ENCODE data around the gene FBXO48. TPM values are rescaled to one million over a fixed set of nuclear protein-coding genes. Genes with fewer than 3 reads are reported as not detected.
"Not testable (repeated sequence)": the region's sequence is repeated elsewhere in the genome, so short reads cannot be mapped to it uniquely, and the experiment has no call there.

The FBXO48 gene
- total and polyA plus RNA-seq, 2 experiments from 2014 or later = 1.1 to 1.3 TPM

DNA sequence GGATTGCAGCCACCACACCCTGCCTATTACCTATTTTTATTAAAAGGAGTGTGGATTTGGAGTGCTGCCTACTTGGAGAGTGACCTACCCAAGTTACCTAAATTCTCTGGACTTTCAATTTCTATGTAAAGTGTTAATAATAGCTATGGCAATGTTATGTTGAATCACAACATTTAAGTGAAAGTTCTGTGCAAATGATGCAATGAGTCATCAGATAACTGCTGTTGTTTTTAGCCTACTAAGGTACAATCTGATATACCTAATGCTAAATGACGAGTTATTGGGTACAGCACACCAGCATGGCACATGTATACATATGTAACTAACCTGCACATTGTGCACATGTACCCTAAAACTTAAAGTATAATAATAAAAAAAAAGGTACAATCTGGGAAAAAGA lies 21.5 kb upstream of the FBXO48 start:
- H3K9me2 ChIP-seq (ENCODE audit: insufficient read depth); H3K27ac Mint-ChIP-seq; H3K4me2 ChIP-seq; ATAC-seq; H4K20me1 ChIP-seq (replicated peaks; ENCODE audit: insufficient read depth); H3K4me3 ChIP-seq; H3K9me3 Mint-ChIP-seq; DNase-seq (ENCODE audit: low spot score); H3K4me3 Mint-ChIP-seq; H3K27me3 ChIP-seq (ENCODE audit: insufficient read depth); H3K36me3 ChIP-seq (ENCODE audit: insufficient read depth); H3K27ac ChIP-seq (ENCODE audit: low read depth); H3K27me3 Mint-ChIP-seq (ENCODE audit: insufficient read depth, low read depth, poor library complexity); H2AFZ ChIP-seq; H3K4me1 Mint-ChIP-seq; H3K36me3 Mint-ChIP-seq (ENCODE audit: low read depth); H3K79me2 ChIP-seq (replicated peaks; ENCODE audit: insufficient read depth); H3F3A ChIP-seq (replicated peaks; ENCODE audit: low read depth); H3K4me1 ChIP-seq (ENCODE audit: insufficient read depth): not testable (repeated sequence)

DNA sequence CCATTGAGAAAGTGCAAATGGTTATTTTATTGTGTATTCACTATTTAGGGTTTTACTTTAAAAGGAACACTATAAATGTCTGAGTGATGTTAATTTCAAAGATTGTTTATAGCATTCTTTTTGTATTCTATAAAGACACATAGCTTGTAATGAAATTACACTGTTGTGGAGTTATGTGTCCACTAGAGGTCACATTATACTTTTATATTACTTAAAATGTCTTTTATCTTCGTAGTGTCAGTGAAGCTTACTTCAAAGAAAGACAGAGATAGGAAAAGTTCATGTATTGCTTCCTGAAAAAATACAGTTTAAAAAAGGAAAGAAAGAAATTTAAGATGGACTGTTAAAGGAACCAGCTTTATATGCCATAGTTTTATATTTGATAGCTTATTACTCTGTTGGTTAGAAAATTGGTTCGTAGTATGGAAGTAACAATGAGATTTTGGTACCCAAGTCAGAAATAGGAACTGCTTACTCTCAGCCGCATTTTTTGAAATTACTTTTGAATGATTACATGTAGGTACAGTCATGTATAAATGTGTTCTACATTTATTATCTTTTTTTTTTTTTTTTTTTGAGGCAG lies 20.8 kb upstream of the FBXO48 start:
- H3K9me2 ChIP-seq (ENCODE audit: insufficient read depth) = no peaks in the 10 kb centered on the region
- H3K4me1 ChIP-seq (ENCODE audit: insufficient read depth) = no peaks in the 10 kb centered on the region
- TF ChIP-seq, protein P1, sequence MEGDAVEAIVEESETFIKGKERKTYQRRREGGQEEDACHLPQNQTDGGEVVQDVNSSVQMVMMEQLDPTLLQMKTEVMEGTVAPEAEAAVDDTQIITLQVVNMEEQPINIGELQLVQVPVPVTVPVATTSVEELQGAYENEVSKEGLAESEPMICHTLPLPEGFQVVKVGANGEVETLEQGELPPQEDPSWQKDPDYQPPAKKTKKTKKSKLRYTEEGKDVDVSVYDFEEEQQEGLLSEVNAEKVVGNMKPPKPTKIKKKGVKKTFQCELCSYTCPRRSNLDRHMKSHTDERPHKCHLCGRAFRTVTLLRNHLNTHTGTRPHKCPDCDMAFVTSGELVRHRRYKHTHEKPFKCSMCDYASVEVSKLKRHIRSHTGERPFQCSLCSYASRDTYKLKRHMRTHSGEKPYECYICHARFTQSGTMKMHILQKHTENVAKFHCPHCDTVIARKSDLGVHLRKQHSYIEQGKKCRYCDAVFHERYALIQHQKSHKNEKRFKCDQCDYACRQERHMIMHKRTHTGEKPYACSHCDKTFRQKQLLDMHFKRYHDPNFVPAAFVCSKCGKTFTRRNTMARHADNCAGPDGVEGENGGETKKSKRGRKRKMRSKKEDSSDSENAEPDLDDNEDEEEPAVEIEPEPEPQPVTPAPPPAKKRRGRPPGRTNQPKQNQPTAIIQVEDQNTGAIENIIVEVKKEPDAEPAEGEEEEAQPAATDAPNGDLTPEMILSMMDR (conservative IDR thresholded peaks at IDR 0.05; ENCODE audit: low read depth in 2 of 2) = peak in 1 of 2 experiments; percentile 64; a peak in 3 of 4 replicates
- TF ChIP-seq, protein P2, sequence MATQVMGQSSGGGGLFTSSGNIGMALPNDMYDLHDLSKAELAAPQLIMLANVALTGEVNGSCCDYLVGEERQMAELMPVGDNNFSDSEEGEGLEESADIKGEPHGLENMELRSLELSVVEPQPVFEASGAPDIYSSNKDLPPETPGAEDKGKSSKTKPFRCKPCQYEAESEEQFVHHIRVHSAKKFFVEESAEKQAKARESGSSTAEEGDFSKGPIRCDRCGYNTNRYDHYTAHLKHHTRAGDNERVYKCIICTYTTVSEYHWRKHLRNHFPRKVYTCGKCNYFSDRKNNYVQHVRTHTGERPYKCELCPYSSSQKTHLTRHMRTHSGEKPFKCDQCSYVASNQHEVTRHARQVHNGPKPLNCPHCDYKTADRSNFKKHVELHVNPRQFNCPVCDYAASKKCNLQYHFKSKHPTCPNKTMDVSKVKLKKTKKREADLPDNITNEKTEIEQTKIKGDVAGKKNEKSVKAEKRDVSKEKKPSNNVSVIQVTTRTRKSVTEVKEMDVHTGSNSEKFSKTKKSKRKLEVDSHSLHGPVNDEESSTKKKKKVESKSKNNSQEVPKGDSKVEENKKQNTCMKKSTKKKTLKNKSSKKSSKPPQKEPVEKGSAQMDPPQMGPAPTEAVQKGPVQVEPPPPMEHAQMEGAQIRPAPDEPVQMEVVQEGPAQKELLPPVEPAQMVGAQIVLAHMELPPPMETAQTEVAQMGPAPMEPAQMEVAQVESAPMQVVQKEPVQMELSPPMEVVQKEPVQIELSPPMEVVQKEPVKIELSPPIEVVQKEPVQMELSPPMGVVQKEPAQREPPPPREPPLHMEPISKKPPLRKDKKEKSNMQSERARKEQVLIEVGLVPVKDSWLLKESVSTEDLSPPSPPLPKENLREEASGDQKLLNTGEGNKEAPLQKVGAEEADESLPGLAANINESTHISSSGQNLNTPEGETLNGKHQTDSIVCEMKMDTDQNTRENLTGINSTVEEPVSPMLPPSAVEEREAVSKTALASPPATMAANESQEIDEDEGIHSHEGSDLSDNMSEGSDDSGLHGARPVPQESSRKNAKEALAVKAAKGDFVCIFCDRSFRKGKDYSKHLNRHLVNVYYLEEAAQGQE (IDR thresholded peaks at IDR 0.05; ENCODE audit: unreplicated experiment) = no peak
- H3K4me2 ChIP-seq = no peak overlapping the region
- H3K4me3 Mint-ChIP-seq = no peak overlapping the region
- no peaks in the 10 kb centered on the region for H3K9me3 Mint-ChIP-seq
- no peaks in the 10 kb centered on the region for H3K79me2 ChIP-seq (replicated peaks; ENCODE audit: insufficient read depth)
- H3K27ac ChIP-seq (ENCODE audit: low read depth) = no peak overlapping the region
- no peaks in the 10 kb centered on the region for H3F3A ChIP-seq (replicated peaks; ENCODE audit: low read depth)
- H3K27ac Mint-ChIP-seq = no peak overlapping the region
- H4K20me1 ChIP-seq (replicated peaks; ENCODE audit: insufficient read depth) = no peaks in the 10 kb centered on the region
- no peaks in the 10 kb centered on the region for H3K27me3 ChIP-seq (ENCODE audit: insufficient read depth)
- H3K27me3 Mint-ChIP-seq (ENCODE audit: insufficient read depth, low read depth, poor library complexity) = no peaks in the 10 kb centered on the region
- H3K36me3 ChIP-seq (ENCODE audit: insufficient read depth) = no peaks in the 10 kb centered on the region
- H2AFZ ChIP-seq = no peak overlapping the region
- DNase-seq (ENCODE audit: low spot score) (peak; percentile 47), ATAC-seq (no peak)
- no peak overlapping the region for H3K4me3 ChIP-seq
- no peaks in the 10 kb centered on the region for H3K36me3 Mint-ChIP-seq (ENCODE audit: low read depth)
- H3K4me1 Mint-ChIP-seq = peaks cover 5% of the 10 kb centered on the region; the same call in 2 of the 3 replicates

DNA sequence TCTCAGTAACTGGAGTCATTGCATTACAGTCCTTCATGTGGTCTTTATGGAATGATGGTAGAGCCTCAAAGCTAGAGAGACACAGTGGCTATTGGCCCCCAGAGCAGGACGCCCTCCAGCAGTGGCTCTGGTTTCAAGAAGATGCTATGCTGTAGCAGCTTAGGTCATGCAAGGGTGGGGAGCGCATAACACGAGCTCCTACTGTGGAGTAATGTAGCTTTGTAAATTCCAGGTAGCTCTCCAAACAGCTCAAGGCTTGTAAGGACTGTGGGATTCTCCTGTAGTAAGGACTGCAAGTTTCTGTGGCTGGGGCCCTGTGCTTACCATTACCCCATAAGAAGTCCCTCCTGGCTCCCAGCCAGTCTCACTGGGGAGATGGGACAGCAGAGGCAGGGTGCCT lies 15.9 kb upstream of the FBXO48 start:
- H3K27ac ChIP-seq (ENCODE audit: low read depth) = no peak overlapping the region
- no peak overlapping the region for H3K4me3 Mint-ChIP-seq
- peak; percentile 29 for DNase-seq (ENCODE audit: low spot score)
- no peak overlapping the region for H3K4me2 ChIP-seq
- H3K27me3 ChIP-seq (ENCODE audit: insufficient read depth) = no peaks in the 10 kb centered on the region
- no peaks in the 10 kb centered on the region for H4K20me1 ChIP-seq (replicated peaks; ENCODE audit: insufficient read depth)
- H3K27me3 Mint-ChIP-seq (ENCODE audit: insufficient read depth, low read depth, poor library complexity) = no peaks in the 10 kb centered on the region
- no peaks in the 10 kb centered on the region for H3K36me3 Mint-ChIP-seq (ENCODE audit: low read depth)
- H3K9me2 ChIP-seq (ENCODE audit: insufficient read depth) = no peaks in the 10 kb centered on the region; the same call in 1 of the 2 replicates
- H3K9me3 Mint-ChIP-seq = no peaks in the 10 kb centered on the region
- no peaks in the 10 kb centered on the region for H3K4me1 ChIP-seq (ENCODE audit: insufficient read depth)
- no peak overlapping the region for H3K4me3 ChIP-seq
- no peak overlapping the region for H3K27ac Mint-ChIP-seq
- peak; percentile 83 for ATAC-seq
- no peaks in the 10 kb centered on the region for H3F3A ChIP-seq (replicated peaks; ENCODE audit: low read depth)
- H3K79me2 ChIP-seq (replicated peaks; ENCODE audit: insufficient read depth) = peaks cover 6% of the 10 kb centered on the region; the same call in 1 of the 2 replicates
- H3K36me3 ChIP-seq (ENCODE audit: insufficient read depth) = no peaks in the 10 kb centered on the region
- no peak overlapping the region for H2AFZ ChIP-seq
- peaks cover 8% of the 10 kb centered on the region; the same call in 2 of the 3 replicates for H3K4me1 Mint-ChIP-seq
- TF ChIP-seq, protein P2 (IDR thresholded peaks at IDR 0.05; ENCODE audit: unreplicated experiment) = no peak
- TF ChIP-seq POLR2AphosphoS5 (IDR thresholded peaks at IDR 0.05; ENCODE audit: low read depth) = no peak
- TF ChIP-seq ZNF331 (CRISPR knock-in tag; IDR thresholded peaks at IDR 0.05; ENCODE audit: low read depth) = no peak
- TF ChIP-seq, protein P3, sequence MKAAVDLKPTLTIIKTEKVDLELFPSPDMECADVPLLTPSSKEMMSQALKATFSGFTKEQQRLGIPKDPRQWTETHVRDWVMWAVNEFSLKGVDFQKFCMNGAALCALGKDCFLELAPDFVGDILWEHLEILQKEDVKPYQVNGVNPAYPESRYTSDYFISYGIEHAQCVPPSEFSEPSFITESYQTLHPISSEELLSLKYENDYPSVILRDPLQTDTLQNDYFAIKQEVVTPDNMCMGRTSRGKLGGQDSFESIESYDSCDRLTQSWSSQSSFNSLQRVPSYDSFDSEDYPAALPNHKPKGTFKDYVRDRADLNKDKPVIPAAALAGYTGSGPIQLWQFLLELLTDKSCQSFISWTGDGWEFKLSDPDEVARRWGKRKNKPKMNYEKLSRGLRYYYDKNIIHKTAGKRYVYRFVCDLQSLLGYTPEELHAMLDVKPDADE (IDR thresholded peaks at IDR 0.05) = no peak
